Measurements from ENCODE around the gene TAOK1. TPM values are rescaled to one million over a fixed set of nuclear protein-coding genes. Genes with fewer than 3 reads are reported as not detected.

The TAOK1 gene
- polyA plus RNA-seq, 1 experiment, result 34.2 TPM

- no peaks in the 10 kb centered on the region; the same call in 1 of the 2 replicates for H3K9me3 ChIP-seq (ENCODE audit: control insufficient read depth, insufficient read depth, low read length)
- CTCF ChIA-PET, result interaction anchor here (0.5 kb wide), 1 partner anchor 276 kb away, joined by 3 read pairs; no protein-coding TSS in a partner anchor
- no peaks in the 10 kb centered on the region for H3K27me3 ChIP-seq (ENCODE audit: control insufficient read depth, insufficient read depth, low read length)
- POLR2A ChIA-PET, result no interaction called here
- no peak for DNase-seq (ENCODE audit: low read depth, low spot score)
- TF ChIP-seq CTCF (IDR thresholded peaks at IDR 0.05; ENCODE audit: low read depth, low read length), result no peak
- no peak overlapping the region for H3K4me3 ChIP-seq (ENCODE audit: low read depth, low read length)
- H3K27ac ChIP-seq (ENCODE audit: low read depth, low read length), result no peak overlapping the region
Measured at GRCh38 chr17:29393436-29393835, 3.3 kb downstream of the TAOK1 start.

GRCh38 chr17:29394761-29395160 lies 4.6 kb downstream of the TAOK1 start:
- no peak overlapping the region for H3K27ac ChIP-seq (ENCODE audit: low read depth, low read length)
- no peak for TF ChIP-seq CTCF (IDR thresholded peaks at IDR 0.05; ENCODE audit: low read depth, low read length)

GRCh38 chr17:29396066-29396465 lies 5.9 kb downstream of the TAOK1 start:
- ChIA-PET CTCF (interaction anchor here (1.1 kb wide), 1 partner anchor 26 kb away, joined by 4 read pairs; no protein-coding TSS in a partner anchor), POLR2A (no interaction called here)
- no peak for DNase-seq (ENCODE audit: low read depth, low spot score)
- Histone ChIP-seq H3K4me3 (ENCODE audit: low read depth, low read length) (no peak overlapping the region), H3K27ac (ENCODE audit: low read depth, low read length) (no peak overlapping the region), H3K27me3 (ENCODE audit: control insufficient read depth, insufficient read depth, low read length) (no peaks in the 10 kb centered on the region), H3K9me3 (ENCODE audit: control insufficient read depth, insufficient read depth, low read length) (no peaks in the 10 kb centered on the region)
- no peak for TF ChIP-seq CTCF (IDR thresholded peaks at IDR 0.05; ENCODE audit: low read depth, low read length)

More at GRCh38 chr17:29394761-29395160, 4.6 kb downstream of the TAOK1 start:
- Histone ChIP-seq H3K4me3 (ENCODE audit: low read depth, low read length) (no peak overlapping the region), H3K27me3 (ENCODE audit: control insufficient read depth, insufficient read depth, low read length) (no peaks in the 10 kb centered on the region), H3K9me3 (ENCODE audit: control insufficient read depth, insufficient read depth, low read length) (no peaks in the 10 kb centered on the region; the same call in 1 of the 2 replicates)
- POLR2A ChIA-PET, result no interaction called here
- no peak for DNase-seq (ENCODE audit: low read depth, low spot score)
- CTCF ChIA-PET, result no interaction called here

GRCh38 chr17:29399634-29400033 lies 9.5 kb downstream of the TAOK1 start:
- no peak overlapping the region for H3K27ac ChIP-seq (ENCODE audit: low read depth, low read length)
- H3K4me3 ChIP-seq (ENCODE audit: low read depth, low read length), result no peak overlapping the region
- DNase-seq (ENCODE audit: low read depth, low spot score), result no peak
- no peaks in the 10 kb centered on the region for H3K9me3 ChIP-seq (ENCODE audit: control insufficient read depth, insufficient read depth, low read length)
- TF ChIP-seq CTCF (IDR thresholded peaks at IDR 0.05; ENCODE audit: low read depth, low read length), result no peak
- POLR2A ChIA-PET, result no interaction called here
- CTCF ChIA-PET, result interaction anchor here (0.7 to 1.8 kb wide), 3 partner anchors 30 to 1724 kb away, joined by 3 to 12 read pairs (median 5); no protein-coding TSS in a partner anchor
- H3K27me3 ChIP-seq (ENCODE audit: control insufficient read depth, insufficient read depth, low read length), result no peaks in the 10 kb centered on the region

GRCh38 chr17:29400818-29401217 lies 10.7 kb downstream of the TAOK1 start:
- Histone ChIP-seq H3K4me3 (ENCODE audit: low read depth, low read length) (no peak overlapping the region), H3K27ac (ENCODE audit: low read depth, low read length) (no peak overlapping the region), H3K9me3 (ENCODE audit: control insufficient read depth, insufficient read depth, low read length) (no peaks in the 10 kb centered on the region), H3K27me3 (ENCODE audit: control insufficient read depth, insufficient read depth, low read length) (no peaks in the 10 kb centered on the region)
- TF ChIP-seq CTCF (IDR thresholded peaks at IDR 0.05; ENCODE audit: low read depth, low read length), result no peak
- no peak for DNase-seq (ENCODE audit: low read depth, low spot score)
- CTCF ChIA-PET, result interaction anchor here (1.8 kb wide), 1 partner anchor 31 kb away, joined by 12 read pairs; no protein-coding TSS in a partner anchor
- POLR2A ChIA-PET, result interaction anchor here (0.6 kb wide), 1 partner anchor 95 kb away, joined by 3 read pairs; no protein-coding TSS in a partner anchor

Data from AG04450 (cell line).